Effector CD4-positive, alpha-beta T cell (primary cell): Measurements from ENCODE around the gene EFEMP1.

Experiments
- DNase-seq: peaks from one replicate; pipeline ENCODE4 v3.0.0-alpha.2; 2020

The EFEMP1 gene

GRCh38 chr2:55931281-55931680 lies 7.7 kb upstream of the EFEMP1 start:
- DNase-seq = no peak

DNA sequence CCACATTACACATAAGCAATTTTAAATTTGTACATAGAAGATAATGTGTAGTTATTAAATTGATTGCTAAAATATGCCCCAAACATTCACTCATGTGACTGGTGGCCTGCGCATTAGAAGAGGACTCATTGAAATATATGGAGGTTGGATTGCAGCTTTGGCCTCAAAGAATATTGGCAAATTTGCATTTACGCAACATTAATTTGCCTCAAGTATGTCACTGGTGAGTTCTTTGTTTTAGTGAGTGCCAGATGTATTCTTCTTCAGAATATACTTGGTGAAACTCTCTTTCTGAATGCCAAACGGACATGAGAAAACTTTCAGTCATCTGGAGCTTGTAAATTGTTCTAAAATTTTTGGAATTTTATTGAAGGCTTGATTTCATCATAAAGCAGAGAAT lies 5.9 kb upstream of the EFEMP1 start:
- DNase-seq = no peak

DNA sequence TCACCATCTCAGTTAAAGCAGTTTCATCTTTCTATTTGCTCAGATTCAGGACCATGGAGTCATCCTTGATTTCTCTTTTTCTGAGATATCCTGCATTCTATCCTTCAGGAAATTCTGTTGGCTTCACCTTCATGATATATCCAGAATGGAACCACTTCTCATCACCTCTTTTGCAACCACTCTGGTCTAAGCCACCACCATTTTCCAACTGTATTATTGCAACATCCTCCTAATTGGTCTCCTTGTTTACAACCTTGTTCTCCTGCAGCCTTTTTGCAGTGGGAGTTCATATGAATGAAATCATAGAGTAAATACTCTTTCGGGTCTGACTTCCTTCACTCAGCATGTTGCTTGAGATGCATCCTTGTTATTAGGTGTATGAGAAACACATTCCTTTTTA lies 3.4 kb upstream of the EFEMP1 start:
- no peak for DNase-seq

DNA sequence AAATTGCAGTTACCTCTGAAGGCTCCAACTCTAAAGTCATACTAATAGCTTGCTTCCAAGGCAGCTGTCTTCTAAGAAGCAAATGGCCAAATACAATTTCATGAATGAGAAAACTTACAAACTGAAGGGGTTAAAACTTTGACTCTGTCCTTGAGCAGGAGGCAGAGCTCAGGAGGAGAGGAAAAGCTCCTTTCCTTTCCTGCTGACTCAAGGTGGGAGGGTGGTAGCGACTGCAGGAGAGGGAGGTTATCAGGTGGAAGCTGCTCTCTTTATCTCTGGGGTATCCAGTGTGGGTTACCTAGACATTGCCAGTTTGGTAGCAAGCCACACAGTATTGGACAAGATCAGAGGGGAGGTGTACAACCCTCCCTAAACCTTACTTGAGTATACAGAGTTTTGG lies 2.7 kb upstream of the EFEMP1 start:
- DNase-seq = no peak

GRCh38 chr2:55923982-55924321 lies 370 bp upstream of the EFEMP1 start:
- no peak for DNase-seq

DNA sequence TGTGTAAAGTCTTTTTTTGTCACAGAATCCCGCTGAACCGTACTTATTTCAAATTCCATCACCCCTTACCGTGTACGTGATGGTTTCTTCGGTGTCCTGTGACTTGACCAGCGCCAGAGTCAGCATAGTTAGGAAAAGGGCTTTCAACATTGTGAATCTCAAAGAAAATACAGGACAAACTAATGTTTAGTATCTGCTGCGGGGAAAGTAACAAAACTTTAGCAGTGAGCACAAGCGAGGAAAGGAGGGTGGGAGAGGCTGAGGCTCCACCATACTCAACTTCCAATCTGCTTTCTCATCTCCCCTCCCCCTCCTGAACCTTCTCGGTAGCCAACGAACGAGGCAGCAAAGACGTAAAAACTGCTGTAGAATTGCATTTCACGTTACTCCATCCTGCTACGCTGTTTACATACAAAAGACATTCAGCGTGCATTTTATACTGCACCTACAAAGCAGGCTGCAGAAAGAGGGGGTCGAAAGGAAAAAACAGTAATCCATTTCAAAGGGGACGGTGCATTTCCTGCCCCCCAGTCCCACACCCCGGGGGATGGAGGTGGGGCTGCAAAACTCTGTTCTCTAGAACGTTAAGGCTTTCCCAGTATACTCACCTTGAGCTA lies 1.2 kb downstream of the EFEMP1 start:
- no peak for DNase-seq

DNA sequence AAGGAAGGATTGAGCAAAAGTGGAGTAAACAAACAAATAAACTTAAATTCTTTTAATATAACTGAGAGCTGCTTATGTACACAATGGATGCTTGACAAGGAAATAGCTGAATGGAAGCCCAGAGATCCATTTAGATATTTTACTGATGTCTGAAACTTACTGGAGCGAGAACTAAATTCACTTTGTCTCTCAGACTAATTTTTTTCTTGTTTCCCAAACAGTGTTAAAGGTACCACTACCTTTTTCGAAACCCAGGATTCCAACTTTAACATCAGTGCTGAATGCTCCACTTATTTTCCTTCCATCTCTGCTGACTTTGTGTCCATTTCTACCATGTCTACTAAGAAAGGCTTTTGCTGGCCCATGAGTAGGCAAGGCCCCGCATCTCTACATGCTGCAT lies 4.0 kb downstream of the EFEMP1 start:
- DNase-seq = no peak

- no peak for DNase-seq
Measured at GRCh38 chr2:55918856-55919255, 4.7 kb downstream of the EFEMP1 start.

GRCh38 chr2:55917713-55918390 lies 5.7 kb downstream of the EFEMP1 start:
- no peak for DNase-seq

DNA sequence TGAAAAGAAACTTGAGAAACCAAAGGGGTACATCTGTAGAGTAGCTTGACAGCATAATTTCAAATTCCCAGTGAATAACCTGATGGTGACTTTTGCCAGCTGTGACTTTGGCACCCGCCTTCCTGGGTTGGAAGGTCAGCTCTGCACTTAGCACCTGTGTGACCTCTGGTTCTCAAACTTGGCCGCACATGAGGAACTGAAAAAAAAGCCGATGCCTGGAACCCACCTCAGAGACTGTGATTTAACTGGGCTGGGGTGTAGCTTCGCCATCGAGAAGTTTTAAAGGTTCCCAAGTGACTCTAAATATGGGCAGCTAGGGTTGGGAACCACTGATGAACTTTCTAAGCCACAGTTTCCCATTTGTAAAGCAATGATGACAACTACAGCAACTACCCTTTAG lies 6.5 kb downstream of the EFEMP1 start:
- DNase-seq = no peak

DNA sequence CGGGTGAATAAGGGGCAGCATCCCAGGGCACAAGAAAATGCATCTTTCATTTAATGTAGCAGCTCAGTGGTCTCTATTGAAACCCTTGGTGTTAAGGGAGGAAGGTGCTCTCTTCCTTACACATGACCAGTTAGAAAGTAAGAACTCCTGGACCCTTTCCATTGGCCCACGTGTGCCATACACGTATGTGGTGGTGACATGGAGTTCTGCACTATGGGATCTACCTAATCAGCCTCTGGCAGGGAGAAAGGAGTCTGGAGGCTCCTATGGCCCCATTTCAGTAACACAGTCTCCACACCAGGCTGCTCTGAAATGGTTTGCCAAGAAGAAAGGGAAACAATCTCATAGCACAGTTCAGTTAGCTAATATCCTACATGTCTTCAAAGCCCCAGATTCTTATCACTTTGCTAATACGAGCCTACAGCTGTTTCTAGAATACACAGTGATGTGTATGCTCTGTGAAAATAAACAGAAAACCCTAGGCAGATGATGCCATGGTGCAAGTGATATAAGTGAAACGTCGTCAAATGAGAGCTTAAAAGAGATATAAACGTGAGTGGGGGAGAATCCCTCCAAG lies 7.0 kb downstream of the EFEMP1 start:
- DNase-seq = no peak

GRCh38 chr2:55914786-55915185 lies 8.8 kb downstream of the EFEMP1 start:
- DNase-seq = no peak

- no peak for DNase-seq
Measured at GRCh38 chr2:55912926-55913325, 10.7 kb downstream of the EFEMP1 start.

GRCh38 chr2:55910077-55910476 lies 13.5 kb downstream of the EFEMP1 start:
- DNase-seq = no peak

- DNase-seq = no peak
Measured at GRCh38 chr2:55907686-55908085, 15.9 kb downstream of the EFEMP1 start.

GRCh38 chr2:55906993-55907392 lies 16.6 kb downstream of the EFEMP1 start:
- no peak for DNase-seq

- no peak for DNase-seq
Measured at GRCh38 chr2:55903727-55904126, 19.9 kb downstream of the EFEMP1 start.

- DNase-seq = no peak
Measured at GRCh38 chr2:55902971-55903370, 20.6 kb downstream of the EFEMP1 start.

GRCh38 chr2:55902429-55902828 lies 21.2 kb downstream of the EFEMP1 start:
- DNase-seq = no peak

DNA sequence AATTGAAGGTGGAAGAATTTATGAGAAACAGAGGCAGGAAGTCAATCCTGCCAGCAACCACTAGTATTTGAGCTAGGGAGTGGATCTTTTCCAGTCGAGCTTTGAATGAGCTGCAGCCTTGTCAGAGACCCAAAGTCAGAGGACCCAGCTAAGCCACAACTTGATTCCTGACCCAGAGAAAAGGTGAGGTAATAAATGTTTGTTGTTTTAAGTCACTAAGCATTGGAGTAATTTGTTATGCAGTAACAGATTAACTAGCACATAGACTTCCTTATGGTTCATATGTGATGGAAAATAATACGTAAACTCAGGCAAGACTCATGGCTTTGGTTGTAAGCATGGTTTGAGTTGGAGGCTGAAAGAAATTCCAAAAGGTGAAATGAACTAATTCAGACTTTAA lies 21.6 kb downstream of the EFEMP1 start:
- DNase-seq = no peak

- DNase-seq = no peak
Measured at GRCh38 chr2:55901322-55901721, 22.3 kb downstream of the EFEMP1 start.

- DNase-seq = no peak
Measured at GRCh38 chr2:55899881-55900280, 23.7 kb downstream of the EFEMP1 start.

DNA sequence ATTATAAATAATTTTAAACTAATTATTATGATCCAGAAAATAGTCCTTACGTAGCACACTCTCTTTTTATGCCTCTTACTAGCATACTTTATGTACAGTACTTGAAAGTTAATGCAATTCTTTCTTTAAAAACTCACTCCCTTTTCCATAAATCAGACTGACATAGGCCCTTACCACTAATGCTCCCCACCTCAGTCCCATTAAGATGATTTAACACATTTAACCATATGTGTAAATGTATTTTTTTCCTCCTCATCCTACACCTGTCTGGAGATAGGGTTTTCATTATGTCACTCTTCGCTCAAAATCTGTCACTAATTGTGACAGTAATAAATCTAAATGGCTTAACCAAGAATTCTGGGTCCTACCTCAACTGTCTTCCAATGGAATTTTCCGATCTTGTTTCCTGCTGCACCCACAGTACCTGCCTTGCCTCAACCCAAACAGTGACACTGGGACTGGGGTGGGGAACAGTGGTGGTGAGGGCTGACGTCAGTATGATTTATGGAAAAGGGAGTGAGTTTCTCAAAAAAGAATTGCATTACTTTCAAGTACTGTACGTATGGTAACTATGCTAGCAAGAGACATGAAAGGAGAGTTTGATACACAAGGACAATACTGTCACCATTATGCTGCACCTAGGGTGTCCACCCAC lies 25.1 kb downstream of the EFEMP1 start:
- DNase-seq = no peak

DNA sequence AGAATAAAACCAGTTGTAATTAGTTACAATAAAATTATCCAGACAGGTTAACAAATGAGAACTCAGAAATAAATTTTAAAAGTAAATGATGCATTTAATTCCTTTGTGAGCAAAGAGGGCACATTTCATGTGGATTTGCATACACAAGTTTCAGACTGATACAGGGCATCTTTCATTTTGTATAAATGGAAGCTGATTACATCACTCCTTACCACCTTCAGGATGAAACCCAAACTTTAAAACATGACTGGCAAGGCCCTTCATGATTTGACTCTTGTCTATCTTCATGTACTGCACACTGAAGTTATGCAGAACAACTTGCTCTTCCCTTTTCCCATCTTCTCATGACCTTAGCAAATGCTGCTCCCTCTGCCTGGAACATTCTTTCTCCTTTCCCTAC lies 26.9 kb downstream of the EFEMP1 start:
- DNase-seq = no peak
